ENCODE results near the gene PCDHA10.
"Not testable (repeated sequence)": the region's sequence is repeated elsewhere in the genome, so short reads cannot be mapped to it uniquely, and the experiment has no call there.

- TF ChIP-seq SIN3A (IDR thresholded peaks at IDR 0.05; ENCODE audit: borderline replicate concordance, low read depth, low read length); IRF3 (IDR thresholded peaks at IDR 0.05; ENCODE audit: low read depth, low read length); CTCF (IDR thresholded peaks at IDR 0.05); TCF12 (IDR thresholded peaks at IDR 0.05); POLR2AphosphoS5 (IDR thresholded peaks at IDR 0.05; ENCODE audit: low read depth, low read length); SMC3 (IDR thresholded peaks at IDR 0.05; ENCODE audit: low read depth, low read length): not testable (repeated sequence)
These were observed 47.3 kb upstream of the PCDHA10 start for GRCh38 chr5:140808241-140808888.

Measured in SK-N-SH (cell line).